ENCODE data around the gene IRF8.

- no peak for TF ChIP-seq CTCF (IDR thresholded peaks at IDR 0.05; ENCODE audit: insufficient read depth, low read depth, low read length)
- no peak for TF ChIP-seq EZH2 (IDR thresholded peaks at IDR 0.05; ENCODE audit: insufficient read depth, low read length)
Observed at GRCh38 chr16:85917959-85918358, 19.0 kb downstream of the IRF8 start.

Data from astrocyte (in vitro differentiated cells and primary cell).